NCI-H82 (cell line): Measurements from ENCODE around the gene SPEG.

ENCODE experiments used
- DNase-seq: peaks from one replicate; lab custom pipeline; 2025; lab: John Stamatoyannopoulos, UW

The SPEG gene

DNA sequence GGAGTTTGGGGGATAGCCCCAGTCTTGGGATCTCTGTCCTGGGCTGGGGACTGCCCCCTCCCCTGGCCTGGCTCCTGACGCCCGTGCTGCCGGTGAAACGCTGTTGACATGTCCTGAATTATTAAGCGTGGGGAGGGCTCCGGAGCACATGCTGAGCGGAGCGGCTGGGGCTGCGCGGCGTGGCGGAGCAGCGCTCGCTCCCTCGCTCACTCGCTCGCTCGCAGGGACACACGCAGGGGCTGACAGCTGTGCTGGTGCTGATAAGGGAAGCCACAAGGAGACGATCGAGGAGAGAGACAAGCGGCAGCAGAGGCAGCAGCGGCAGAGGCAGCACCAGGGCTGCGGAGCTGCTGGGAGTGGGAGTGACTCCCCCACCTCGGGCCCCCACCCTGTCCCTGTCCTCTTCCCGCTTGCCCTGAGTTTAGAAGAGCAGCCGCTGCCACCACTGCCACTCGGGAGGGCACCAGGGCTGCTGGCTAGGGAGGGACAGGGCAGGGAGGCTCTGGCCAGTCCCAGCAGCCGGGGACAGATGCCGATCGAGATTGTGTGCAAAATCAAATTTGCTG lies 79.6 kb downstream of the SPEG start, which contains the start of gene ASIC4:
ASIC4 (plus strand) TSS at position 287 of the 566 bp plus-strand sequence; CDS start at position 530, 243 bp downstream.
- peak; percentile 86 for DNase-seq

DNA sequence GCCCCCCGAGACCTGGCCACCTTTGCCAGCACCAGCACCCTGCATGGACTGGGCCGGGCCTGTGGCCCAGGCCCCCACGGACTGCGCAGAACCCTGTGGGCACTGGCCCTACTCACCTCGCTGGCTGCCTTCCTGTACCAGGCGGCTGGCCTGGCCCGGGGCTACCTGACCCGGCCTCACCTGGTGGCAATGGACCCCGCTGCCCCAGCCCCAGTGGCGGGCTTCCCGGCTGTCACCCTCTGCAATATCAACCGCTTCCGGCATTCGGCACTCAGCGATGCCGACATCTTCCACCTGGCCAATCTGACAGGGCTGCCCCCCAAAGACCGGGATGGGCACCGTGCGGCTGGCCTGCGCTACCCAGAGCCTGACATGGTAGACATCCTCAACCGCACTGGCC lies 80.2 kb downstream of the SPEG start:
- no peak for DNase-seq

DNA sequence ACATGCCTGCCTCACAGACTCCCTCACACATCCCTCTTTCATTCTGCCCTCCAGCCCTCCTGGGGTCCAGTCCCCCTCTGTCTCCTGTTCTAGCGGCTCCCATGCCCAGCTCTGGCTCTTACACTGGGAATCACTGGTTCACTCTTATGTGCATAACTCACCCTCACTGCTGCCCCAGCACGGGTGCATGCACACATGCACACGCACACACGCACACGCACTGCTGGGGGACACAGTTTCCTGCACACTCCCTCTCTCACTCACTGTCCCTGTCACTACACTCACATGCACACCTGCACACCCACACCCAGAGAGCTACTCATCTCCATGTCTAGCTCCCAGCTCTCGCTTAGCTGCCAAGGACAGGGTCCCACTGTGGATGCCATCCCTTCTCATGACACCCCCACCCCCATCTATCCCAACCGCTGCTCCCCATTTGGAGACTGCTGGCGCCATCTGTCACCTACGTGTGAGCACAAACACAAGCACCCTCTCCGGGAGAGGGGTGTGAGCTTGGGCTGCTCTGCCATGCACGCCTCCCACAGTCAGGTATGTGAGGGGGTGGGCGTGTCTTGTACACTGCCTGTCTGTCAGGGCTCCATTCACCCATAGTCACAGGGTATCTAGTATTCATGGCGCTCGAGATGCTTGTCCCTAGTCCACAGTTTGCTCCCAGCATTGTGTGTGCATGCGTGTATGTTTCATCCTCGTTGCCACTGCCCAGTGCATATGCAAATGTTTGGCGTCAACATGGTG lies 81.4 kb downstream of the SPEG start:
- peak; percentile 39 for DNase-seq

DNA sequence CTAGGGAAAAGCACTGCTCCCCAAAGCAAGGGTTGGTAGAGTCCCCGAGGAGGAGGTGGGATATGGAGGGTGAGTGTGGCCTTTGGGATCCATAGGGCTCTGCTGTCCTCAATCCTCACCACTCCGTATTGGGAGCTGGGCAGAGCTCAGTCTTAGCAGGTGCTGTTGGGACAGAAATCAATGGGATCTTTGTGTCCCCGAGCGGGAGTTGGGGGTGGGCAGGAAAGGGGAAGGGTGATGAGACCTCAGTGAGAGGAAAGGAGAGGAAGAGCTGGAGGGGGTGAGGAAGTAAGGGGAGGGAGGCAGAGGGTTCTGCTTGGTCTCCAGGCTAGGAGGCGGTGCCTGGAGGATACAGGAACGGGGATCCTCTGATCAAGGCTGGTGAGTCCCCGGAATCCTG lies 82.2 kb downstream of the SPEG start:
- DNase-seq: no peak

DNA sequence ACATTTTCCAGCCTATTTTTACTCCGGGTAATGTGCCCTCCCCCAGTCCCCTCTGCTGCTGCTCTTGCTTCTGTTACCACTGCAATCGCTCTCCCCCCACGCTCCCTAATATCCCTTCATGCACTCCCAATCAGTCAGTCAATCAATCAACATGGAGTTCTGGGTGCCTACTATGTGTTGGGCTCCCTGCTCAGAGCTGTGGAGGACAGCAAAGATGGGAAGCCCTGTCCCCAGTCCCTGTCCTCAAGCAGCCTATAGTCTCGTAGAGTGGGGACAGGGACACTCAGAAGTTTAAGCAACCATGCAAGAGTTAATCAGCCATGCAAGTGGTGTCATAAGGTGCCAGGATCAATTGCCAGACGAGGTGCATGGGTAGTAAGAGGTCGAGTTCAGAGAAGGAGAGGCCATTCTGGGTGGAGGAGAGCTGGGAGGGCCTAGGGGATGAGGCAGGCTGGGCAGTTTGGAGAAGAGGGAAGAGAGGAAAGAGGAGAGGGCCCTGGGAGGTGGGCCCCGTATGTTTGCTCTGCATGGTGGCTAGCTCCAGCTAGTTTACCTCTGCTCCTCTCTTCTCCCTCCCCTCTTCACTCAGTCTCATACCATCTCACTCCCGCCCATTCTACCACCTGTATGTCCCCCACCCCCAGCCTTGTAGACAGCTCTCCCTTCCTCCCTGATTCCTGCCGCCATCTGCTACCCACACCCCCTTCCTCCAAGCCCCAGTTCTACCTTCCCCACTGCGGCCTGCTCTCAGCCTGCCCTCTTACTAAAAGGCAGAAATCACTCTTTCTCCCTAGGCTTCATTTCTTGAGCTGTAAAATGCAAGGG lies 83.5 kb downstream of the SPEG start:
- peak; percentile 93 for DNase-seq

DNA sequence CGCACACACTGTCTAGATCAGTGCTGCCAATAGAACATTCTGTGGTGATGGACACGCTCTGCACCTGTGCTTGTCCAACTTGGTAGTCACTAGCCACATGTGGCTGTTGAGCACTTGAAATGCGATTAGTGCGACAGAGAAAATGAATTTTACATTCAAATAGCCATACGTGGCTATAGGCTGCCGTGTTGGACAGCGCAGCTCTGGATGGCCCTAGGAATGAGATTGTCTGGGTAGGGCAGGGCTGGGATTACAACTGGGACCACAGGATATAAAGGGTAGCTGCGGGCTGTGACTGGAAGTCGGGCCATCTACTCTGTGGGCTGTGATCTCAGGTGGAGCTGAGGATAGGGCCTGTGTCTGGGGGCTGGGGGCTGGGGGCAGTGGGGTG lies 84.9 kb downstream of the SPEG start:
- DNase-seq: peak; percentile 59

DNA sequence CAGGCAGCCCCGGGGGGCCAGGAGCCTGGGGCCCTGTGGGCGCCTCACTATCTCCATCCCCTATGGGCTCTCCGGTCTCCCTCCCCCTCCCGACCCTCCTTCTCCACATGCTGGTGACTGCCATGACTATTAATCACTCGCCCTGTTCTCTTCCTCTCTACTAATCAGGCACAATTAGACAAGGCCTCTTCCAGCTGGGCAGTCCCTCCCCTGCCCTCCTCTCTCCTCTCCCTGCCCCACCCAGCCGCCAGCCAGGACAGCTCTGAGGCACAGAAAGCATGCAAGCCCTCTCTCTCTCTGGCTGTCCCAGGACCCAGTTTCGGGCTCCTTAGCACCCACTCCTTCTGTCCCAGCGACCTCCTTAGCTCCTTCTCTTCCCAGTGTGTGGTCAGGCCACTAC lies 85.4 kb downstream of the SPEG start:
- peak; percentile 92 for DNase-seq

DNA sequence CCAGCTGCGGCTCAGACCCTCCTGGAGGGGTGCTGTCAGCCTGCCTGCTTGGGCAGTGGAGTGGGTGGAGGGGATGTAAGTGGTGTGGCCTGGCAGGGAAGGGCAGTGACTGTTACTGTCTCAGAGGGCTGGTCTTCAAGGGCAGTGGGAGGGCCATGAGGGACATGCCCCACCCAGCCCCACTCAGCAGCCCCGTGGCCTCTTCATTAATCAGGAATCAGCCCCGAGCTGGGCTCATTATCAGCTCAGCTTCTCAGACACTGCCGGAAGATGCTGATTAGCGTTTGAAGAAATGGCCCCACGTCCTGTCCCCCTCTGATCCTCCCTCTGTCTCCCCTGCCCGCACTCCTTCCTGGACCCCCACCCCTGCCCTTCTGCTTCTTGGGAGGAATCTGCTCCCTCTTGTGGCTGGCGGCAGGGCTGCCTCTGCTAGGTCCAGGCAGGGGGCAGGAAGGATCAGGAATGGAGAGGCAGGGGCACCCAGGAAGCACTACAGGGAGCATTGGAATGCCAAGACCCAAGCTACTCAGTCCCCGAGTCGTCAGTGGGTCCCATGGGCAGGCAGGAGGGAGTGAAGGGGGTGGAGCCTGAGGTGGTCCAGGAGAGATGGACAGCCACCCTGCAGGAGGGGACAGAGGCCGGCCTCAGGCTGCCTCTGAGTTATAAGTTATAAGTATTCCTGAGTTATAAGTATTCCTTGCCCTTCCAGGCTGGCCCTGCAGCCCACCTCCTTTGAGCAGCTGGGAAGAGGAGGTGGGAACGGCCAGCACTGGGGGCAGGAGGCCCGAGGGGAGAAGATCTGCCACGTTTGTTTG lies 86.6 kb downstream of the SPEG start:
- DNase-seq: peak; percentile 99

DNA sequence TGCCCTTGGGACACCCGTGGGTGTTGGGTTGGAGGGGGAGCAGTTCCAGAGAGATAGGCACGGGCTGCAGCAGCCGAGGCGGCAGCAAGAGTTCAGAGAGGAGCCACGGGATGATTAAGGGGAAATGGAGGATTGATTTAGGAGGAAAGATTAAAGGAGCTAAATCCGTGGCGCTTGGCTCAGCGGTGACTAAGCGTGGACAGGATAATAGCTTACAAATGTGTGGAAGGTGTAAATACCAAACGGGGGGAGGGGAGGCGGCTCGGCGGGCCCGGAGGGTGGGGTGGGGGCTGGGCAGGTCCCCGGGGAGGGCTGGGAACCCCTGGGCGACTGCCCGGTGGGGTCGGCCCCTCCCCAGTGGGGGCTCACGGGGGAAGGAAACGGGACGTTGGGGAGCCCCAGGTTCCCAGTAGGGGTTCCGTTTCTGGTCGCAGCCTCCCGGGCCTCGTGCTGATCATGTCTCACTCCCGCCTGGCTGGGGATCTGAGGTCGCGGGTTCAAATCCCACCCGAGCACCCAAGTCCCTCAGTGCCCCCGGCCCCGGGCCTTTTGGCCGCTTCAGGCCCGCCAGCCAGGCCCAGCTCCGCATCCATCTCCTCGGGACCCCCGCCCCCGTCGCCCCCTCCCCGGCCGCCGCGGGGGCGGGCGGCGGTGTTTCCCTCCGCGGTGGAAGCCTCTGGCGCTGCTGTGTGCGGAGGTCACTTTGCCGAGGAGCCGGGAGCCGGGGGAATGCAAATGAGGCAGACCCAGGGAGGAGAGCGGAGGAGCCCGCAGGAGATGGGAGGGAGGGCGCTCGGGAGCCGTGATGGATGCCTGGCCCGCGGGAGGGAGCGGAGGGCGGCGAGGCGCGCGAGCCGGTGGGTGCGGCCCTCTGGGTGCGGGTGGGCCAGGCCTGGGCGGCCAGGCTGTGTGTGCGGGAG lies 87.7 kb downstream of the SPEG start:
- DNase-seq: peak; percentile 96

DNA sequence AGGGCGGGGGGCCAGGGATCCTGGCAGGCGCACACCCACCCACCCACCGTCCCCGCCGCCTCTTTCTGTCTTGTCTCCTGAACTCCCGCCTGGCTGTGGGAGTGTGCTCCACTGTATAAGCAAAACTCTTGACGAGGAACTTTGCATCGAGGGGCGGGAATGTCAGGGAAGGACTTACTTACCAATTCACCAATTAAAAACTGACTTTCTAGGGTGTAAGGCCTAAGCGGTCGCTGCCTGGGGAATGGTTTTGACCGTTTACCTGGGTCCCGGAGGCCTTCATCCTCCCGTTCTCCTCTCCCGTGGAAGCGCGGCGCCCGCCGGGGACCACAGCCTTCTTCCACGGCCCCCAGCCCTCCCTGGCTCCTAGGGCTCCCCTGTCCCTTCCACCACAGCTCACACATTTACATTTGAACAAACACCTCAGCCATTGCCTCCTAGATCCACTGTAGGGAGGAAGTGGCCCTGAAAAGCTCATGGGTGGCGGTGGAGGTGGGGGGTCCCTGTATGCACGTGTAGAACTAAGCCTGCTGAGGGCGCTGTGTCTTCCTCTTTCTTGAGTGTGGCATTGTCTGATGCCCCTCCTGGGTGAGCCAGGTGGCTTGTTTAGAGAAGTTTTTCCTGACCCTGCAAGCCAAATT lies 88.5 kb downstream of the SPEG start:
- peak; percentile 51 for DNase-seq

DNA sequence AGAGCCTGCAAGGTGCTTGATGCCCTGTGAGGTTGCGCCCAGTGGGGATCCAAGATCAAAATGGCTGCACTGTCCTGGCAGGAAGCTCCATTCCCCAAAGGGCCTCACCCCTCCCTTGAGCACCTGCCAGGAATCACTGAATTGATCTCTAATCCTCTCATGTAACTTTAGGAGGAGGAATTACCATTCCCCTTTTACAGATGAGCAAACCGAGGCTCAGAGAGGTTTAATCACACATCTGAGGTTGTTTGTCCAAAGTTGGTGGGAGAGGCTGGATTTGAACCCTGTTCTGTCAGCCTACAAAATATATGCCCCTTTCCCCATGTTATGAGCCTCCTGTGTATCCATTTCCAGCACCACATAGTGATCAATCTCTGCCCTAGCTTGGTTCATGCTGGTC lies 90.2 kb downstream of the SPEG start:
- no peak for DNase-seq

DNA sequence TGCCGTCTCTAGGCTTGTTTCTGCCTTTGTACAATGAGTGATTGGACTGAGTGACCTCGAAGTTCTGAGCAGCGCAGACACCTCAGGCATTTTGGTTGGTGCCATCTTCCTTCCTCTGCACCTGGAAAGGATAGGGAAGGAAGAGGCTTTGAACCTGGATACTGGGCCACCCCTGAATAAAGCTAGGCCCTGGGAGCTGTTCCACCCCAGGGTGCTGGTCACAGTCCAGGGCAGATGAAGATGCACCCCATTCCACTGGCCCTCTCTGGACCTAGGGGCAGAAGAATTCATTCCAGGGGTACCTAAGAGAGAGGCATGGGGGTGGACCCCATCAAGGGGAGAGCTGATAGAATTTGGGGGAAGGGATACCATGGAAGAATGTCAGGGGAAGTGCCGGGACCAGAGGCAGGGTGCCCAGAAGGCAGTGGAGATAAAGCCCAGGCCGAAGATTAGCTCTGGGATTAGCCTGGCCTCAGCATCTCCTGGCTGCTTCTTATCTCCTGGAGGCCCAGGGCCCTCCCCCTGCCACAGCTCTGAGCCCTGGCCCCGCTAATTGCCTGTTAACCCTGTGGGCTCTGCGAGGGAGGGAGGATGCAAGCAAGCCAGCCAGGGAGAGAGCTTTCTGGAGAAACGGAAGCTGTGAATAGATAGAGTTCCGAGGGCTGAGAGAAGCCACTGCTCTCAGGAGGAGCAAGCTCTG lies 91.0 kb downstream of the SPEG start:
- peak; percentile 99 for DNase-seq

DNA sequence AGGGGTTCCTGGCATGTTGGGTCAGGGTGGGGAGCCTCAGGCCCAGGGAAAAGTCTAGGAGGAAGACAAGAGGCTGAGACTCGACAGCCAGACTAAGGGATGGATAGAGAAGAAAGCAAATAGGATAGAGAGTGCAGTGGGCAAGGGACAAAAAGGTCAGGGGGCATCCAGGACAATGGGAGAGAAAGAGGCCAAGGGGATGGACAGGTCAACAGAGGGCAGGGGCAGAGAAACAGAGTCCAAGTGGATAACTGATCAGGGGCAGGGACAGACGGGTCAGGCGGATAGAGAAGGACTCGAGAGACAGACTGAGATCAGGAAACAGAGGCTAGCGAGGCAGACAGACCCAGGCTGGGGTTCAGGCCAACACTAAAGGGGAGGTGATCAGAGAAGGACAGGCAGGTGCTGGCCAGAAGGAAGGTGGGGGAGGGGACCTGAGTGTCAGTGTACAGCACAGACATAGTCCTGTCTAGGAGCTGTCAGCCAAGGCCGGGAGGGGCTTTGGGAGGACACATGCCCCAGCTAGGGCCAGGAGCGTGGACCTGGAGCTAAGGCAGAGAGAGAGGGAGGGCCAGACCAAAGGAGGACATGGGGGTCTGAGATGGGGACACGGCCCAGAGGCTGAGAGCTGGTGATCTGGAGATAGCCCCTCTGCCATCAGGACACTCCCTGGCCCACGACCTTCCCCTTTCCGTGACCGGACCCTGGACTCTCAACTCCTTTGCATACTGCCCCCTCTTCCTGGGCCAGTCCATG lies 91.9 kb downstream of the SPEG start:
- peak; percentile 52 for DNase-seq

DNA sequence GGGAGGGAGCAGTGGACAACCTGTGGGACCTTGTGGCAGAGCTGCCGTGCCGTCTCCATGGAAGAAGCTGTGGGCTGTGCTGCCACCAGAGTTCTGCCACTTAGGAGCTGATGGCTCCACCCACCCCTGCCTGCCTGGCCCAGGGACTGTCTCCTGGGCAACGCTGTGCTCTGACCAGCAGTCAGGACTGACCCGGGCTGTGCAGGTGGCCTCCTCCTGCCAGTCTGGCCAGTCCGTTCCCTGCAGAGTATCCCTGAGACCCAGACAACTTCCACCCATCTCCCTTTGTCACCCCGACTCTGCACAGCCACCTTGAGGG lies 92.4 kb downstream of the SPEG start:
- no peak for DNase-seq

DNA sequence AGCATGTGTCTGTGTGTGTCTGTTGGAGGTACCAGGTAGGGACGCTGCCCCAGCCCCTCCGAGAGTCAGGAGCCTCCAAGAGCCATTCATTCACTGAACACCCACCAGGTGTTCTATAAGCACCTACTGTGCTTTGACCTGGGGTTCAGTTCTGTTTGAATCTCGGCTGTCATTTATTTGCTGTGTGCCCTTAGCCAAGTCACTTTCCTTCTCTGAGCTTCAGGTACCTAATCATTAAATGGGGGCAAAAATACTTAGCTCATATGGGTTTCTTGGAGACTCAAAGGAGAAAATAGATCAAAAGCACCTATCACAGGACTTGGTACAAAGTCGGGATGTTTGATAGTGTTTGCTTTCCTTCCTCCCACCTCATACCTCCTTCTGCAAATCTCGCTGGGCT lies 92.8 kb downstream of the SPEG start:
- DNase-seq: no peak

DNA sequence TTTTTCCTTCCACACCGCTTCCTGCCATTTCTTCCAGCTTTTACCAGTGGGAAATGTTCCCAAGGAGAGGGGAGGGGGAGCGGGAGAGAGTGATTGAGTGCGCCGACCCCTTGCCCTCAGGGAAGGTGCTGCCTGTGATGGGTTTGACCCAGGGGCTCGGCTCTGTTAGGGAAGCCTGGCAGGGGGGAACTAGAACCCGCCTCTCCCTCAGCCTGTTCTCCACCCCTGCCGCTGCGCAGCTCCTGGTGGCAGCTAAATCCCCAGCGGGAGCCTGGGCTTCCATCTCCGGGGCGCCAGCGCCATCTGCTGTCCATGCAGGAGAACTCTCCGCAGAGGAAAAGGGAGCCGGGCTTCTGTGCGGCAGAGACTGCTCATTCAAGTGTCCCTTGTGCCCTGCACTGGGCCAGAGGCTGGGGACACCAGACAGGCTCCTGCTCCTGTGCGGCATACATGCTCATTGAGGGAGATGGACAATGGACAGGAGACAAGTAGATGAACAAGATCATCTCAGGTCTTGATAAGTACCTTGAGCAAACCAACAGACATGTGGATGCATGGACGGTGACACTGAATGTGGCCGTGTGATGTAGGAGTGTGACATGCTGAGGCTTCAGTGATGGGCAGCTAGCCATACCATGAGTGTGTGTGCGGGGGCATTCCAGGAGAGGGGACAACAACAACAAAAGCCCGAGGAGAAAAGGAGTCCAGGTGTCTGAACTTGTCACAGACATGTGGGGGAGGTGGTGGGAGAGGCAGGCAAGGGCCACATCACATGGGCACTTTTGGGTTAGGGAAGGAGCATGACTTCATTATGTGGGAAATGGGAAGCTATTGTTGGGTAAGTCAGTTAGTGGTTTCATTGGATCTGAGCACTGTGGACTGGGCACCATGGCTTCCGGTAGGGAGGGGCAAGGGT lies 95.7 kb downstream of the SPEG start:
- peak; percentile 96 for DNase-seq

DNA sequence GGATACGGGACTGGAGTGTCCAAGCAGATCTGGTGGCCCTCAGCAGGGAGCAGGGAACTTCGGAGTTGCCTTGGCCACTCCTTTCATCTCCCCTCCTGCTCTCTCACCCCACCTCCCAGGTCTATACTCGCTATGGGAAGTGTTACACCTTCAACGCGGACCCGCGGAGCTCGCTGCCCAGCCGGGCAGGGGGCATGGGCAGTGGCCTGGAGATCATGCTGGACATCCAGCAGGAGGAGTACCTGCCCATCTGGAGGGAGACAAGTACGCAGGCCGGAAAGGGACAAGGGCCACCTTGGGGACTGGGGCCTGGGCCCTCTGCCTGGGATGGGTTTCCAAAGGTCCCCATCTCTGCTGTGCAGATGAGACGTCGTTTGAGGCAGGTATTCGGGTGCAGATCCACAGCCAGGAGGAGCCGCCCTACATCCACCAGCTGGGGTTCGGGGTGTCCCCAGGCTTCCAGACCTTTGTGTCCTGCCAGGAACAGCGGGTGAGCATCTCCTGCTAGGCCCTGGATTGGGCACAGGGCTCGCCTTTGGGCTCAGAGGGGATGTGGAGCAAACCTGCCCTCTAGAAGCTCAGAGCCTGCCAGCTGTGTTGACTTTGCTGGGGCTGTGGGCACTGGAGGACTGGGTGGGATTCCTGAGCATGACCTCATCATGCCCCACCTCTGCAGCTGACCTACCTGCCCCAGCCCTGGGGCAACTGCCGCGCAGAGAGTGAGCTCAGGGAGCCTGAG lies 97.2 kb downstream of the SPEG start:
- no peak for DNase-seq

DNA sequence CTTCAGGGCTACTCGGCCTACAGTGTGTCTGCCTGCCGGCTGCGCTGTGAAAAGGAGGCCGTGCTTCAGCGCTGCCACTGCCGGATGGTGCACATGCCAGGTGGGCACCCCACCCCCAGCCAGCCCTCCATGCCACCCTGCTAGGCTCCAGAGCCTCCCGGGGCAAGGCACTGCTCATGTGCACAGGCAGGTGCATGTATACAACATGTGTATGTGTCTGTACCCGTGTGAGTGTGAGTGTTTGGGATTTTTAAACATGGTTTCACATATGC lies 97.7 kb downstream of the SPEG start:
- no peak for DNase-seq
